Spleen (tissue), 13 donors: ENCODE measurements around the gene CCDC171. TPM values are rescaled to one million over a fixed set of nuclear protein-coding genes. Genes with fewer than 3 reads are reported as not detected.

Experiments used
- DNase-seq: peaks from one replicate; pipeline ENCODE4 v3.0.0-alpha.2; 2020
- H3K27ac ChIP-seq, 8 donors: fragments of 200-600 bp; sonication (generic) in 7 of 8; 1 replicate in 4 of 8; 2 replicates in 4 of 8; pipeline versions ENCODE4 v1.5.0 to v1.8.0; 2016 to 2021; ENCODE audit warnings: inconsistent platforms in 4 of 8, mild to moderate bottlenecking in 4 of 8, moderate library complexity in 1 of 8
- H3K27me3 ChIP-seq, 7 donors: fragments of 200-600 bp; sonication (generic) in 6 of 7; replicated peaks in 1 of 7; 1 replicate in 4 of 7; 2 replicates in 3 of 7; pipeline versions ENCODE4 v1.5.0 to v1.8.0; 2016 to 2021; ENCODE audit warnings: inconsistent platforms in 3 of 7, mild to moderate bottlenecking in 1 of 7
- H3K36me3 ChIP-seq, 6 donors: fragments of 200-600 bp; sonication (generic) in 5 of 6; 1 replicate in 4 of 6; 2 replicates in 2 of 6; pipeline versions ENCODE4 v1.5.0 to v1.8.0; 2016 to 2021; ENCODE audit warnings: inconsistent platforms in 2 of 6
- H3K4me1 ChIP-seq, 6 donors: fragments of 200-600 bp; sonication (generic) in 5 of 6; 1 replicate in 3 of 6; 2 replicates in 3 of 6; pipeline versions ENCODE4 v1.5.0 to v1.8.0; 2016 to 2021; ENCODE audit warnings: inconsistent platforms in 3 of 6
- H3K4me3 ChIP-seq, 8 donors: fragments of 200-600 bp; sonication (generic) in 7 of 8; 1 replicate in 4 of 8; 2 replicates in 4 of 8; pipeline versions ENCODE4 v1.5.0 to v1.8.0; 2016 to 2021; ENCODE audit warnings: inconsistent platforms in 4 of 8, mild to moderate bottlenecking in 4 of 8, moderate library complexity in 2 of 8
- H3K9me3 ChIP-seq, 8 donors: fragments of 200-600 bp; sonication (generic) in 7 of 8; 1 replicate in 4 of 8; 2 replicates in 4 of 8; pipeline versions ENCODE4 v1.5.0 to v1.8.0; 2016 to 2021; ENCODE audit warnings: inconsistent platforms in 4 of 8
- CTCF ChIP-seq, 11 experiments: fragments of 200-600 bp in 7 of 11; fragments of 450-650 bp in 4 of 11; sonication (generic) in 4 of 11; IDR thresholded peaks in 8 of 11; conservative IDR thresholded peaks in 3 of 11; 1 replicate in 7 of 11; 2 replicates in 4 of 11; pipeline versions ENCODE4 v1.4.0 to v1.8.0; 2016 to 2021; ENCODE audit warnings: antibody characterized with exemption in 11 of 11, inconsistent platforms in 4 of 11, mild to moderate bottlenecking in 1 of 11
- POLR2A ChIP-seq, 3 donors: fragments of 450-650 bp; IDR thresholded peaks; one replicate each; pipeline ENCODE4 v1.5.1; 2017; ENCODE audit warnings: antibody characterized with exemption in 3 of 3, mild to moderate bottlenecking in 1 of 3
- POLR2AphosphoS5 ChIP-seq, 3 donors: sonication (generic); formaldehyde crosslinking; IDR thresholded peaks; one replicate each; pipeline ENCODE4 v1.5.1; 2017; ENCODE audit warnings: antibody characterized with exemption in 3 of 3
- WGBS, 5 donors: extraction: QIAGEN DNeasy Blood & Tissue Kit in 3 of 5; methylation state at CpG; one replicate each; pipeline versions ENCODE4 v1.1.5 to v1.1.7; 2013 to 2018; 5-methylcytosine and 5-hydroxymethylcytosine counted together
- intact Hi-C: fragments of 100-400 bp; cut with DNase I; formaldehyde crosslinking; loops from one replicate; pipeline ENCODE4 v1.15.0; 2023; ENCODE audit warnings: low total_unique reads
- long read RNA-seq, 2 donors: transcript quantifications; one replicate each; lab custom pipeline, GENCODE V29; 2026
- polyA plus RNA-seq, 3 donors: library from polyadenylated mRNA; stranded (reverse); fragments of 200-250 nt; gene quantifications; one replicate each; pipeline ENCODE4 v1.2.1, GENCODE V29; 2013
- total RNA-seq, 7 donors: library from RNA; depleted of rRNA in 3 of 7; stranded (reverse); fragments of >200 nt in 3 of 7; fragmentation: NEBNext Ultra II Directional in 4 of 7; extraction: Animal tissue kit (Norgen Biotek cat#: 25700) in 4 of 7; gene quantifications; one replicate each; pipeline versions ENCODE4 v1.1.0 to v1.2.1, GENCODE V29; 2016 to 2021
- donor health status: healthy with polysubstance abuse.
- donor health status: DM: no; HTN: no; CAD: no; lungs with moderate emphysema.
- donor health status: DM: no; HTN: no; CAD: no.
- donor health status: Bipolar disorder and iron deficiency.
- donor health status: healthy.
- donor health status: DM: no; HTN: no; CAD: no.
- donor health status: DM: yes; HTN: yes; CAD: no.

CCDC171 gene
- total RNA-seq (1 to 10 TPM in 6 of 7 donors, under 1 TPM in 1; 0.91 to 4.0 (median 2.2) TPM), polyA plus RNA-seq (under 1 TPM; 0.38 to 0.82 (median 0.80) TPM)
- long read RNA-seq, donor 1 = 0 reads
- long read RNA-seq, donor 2 = 0 reads

GRCh38 chr9:15552636-15553527 lies at the start of gene CCDC171:
Gene CCDC171, plus strand, starts transcription at chr9:15553043. Its CDS starts 11,046 bp downstream, at chr9:15564089.
- 0 to 1% (median 0%) methylated on average over 40 to 65 of the region's 65 CpGs for WGBS, 5 donors
- Histone ChIP-seq H3K4me1 (peaks cover 3 to 28% (median 10%) of the 10 kb centered on the region in 6 donors), H3K27me3 (no peaks in the 10 kb centered on the region), H3K9me3 (no peaks in the 10 kb centered on the region), H3K36me3 (no peaks in the 10 kb centered on the region), H3K27ac (peak within 1 kb of the TSS; percentile 9 to 83 (median 73)), H3K4me3 (peak within 1 kb of the TSS; percentile 58 to 85 (median 72))
- DNase-seq = peak; percentile 96
- TF ChIP-seq POLR2A (IDR thresholded peaks at IDR 0.05) = peak in 1 of 3 donors; percentile 9
- no peak for TF ChIP-seq CTCF (IDR thresholded peaks at IDR 0.05 in 8 of 11, conservative IDR thresholded peaks at IDR 0.05 in 3 of 11)
- TF ChIP-seq POLR2AphosphoS5 (IDR thresholded peaks at IDR 0.05) = peak; percentile 79 to 92 (median 85)
- intact Hi-C loops = no loop called here

DNA sequence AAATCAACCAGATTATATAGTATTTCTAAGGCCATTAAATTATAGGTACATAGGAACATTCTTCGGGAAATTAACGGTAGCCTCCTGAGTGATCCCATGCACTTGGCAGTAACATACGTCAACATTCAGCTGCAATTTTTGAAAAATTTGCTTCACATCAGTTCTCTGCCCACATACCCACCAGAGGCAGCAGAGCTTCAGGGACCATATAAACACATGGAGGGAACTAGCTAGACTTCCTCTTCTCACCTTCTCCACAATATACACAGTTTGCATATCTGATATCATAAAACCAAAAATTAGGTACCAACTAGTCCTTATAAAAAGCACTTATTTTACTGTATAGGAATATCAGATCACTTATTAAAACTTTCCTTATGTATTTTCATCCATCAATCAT lies 46.9 kb upstream of the CCDC171 start:
- DNase-seq = no peak
- H3K27me3 ChIP-seq = no peaks in the 10 kb centered on the region
- no peak overlapping the region for H3K27ac ChIP-seq
- TF ChIP-seq POLR2A (IDR thresholded peaks at IDR 0.05) (no peak), CTCF (IDR thresholded peaks at IDR 0.05 in 8 of 11, conservative IDR thresholded peaks at IDR 0.05 in 3 of 11) (no peak), POLR2AphosphoS5 (IDR thresholded peaks at IDR 0.05) (no peak)
- H3K9me3 ChIP-seq = no peaks in the 10 kb centered on the region
- H3K4me3 ChIP-seq = no peak overlapping the region
- H3K4me1 ChIP-seq = peaks cover 4 to 90% (median 35%) of the 10 kb centered on the region in 6 donors
- H3K36me3 ChIP-seq = peaks cover 3 to 80% (median 30%) of the 10 kb centered on the region in 6 donors
- 67 to 76% (median 71%) methylated on average over 3 of the region's 3 CpGs for WGBS, 5 donors
- intact Hi-C loops = loop anchor here (10.0 kb wide), 1 partner anchor 81 kb away; the partner anchor contains the start of gene SNAPC3

DNA sequence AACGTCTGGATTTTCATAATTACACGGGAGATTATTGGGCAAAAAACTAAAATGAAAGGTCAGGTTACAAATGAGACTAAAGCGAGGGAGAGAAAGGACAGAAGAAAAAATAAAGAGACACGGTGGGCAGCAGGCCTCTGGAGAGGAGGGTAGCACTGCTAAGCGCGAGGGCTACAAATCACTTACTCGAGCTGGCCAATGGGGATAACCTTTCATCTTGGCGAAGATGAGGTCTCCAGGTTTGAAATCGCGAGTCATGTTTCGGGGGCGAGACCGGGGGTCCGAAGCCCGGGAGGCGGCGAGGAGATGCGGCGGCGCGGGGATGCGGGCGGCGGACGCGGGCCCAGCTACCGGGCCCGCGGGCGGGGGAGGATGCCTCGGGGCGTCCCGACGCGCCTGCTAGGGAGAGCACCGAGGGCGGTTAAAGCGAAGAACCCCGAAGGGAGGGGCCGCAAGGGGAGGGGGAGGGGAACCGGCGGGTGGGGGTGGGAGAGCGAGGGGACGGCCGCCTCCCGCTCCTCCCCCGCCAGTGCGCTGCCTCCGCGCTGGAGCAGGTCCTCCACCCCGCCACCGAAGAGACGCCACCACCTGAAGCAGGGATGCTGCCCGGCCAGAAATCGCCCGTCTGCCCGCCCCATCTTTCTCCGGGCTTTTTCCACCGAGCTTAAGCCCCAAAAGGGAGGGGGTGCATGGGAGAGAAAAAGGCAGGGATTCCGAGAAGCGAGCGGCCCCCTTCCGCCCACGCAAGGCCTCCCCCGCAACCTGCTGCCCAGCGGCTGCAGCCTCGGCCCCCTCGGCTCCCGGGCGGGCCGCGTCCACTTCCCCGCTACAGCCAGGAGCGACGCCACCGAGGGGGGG lies 42.7 kb upstream of the CCDC171 start:
- WGBS, 5 donors = 0 to 1% (median 1%) methylated on average over 41 to 75 of the region's 76 CpGs
- peak; percentile 91 for DNase-seq
- Histone ChIP-seq H3K36me3 (peaks cover 3 to 38% (median 17%) of the 10 kb centered on the region in 6 donors), H3K4me1 (peaks cover 10 to 78% (median 45%) of the 10 kb centered on the region in 6 donors), H3K27ac (peak overlapping the region; percentile 93 to 99 (median 96)), H3K4me3 (peak overlapping the region; percentile 82 to 100 (median 96)), H3K9me3 (no peaks in the 10 kb centered on the region), H3K27me3 (no peaks in the 10 kb centered on the region)
- intact Hi-C loops = loop anchor here (10.0 kb wide), 1 partner anchor 85 kb away; the partner anchor contains the start of gene SNAPC3
- TF ChIP-seq POLR2AphosphoS5 (IDR thresholded peaks at IDR 0.05) (no peak), POLR2A (IDR thresholded peaks at IDR 0.05) (no peak), CTCF (IDR thresholded peaks at IDR 0.05 in 8 of 11, conservative IDR thresholded peaks at IDR 0.05 in 3 of 11) (no peak)
